Regular cardiac myocyte (primary cell): Measurements from ENCODE around the gene C6orf52. TPM values are rescaled to one million over a fixed set of nuclear protein-coding genes. Genes with fewer than 3 reads are reported as not detected.

ENCODE experiments used
- total RNA-seq: library from RNA; depleted of rRNA; stranded (reverse); fragments of >200 nt; gene quantifications from 2 replicates; pipeline ENCODE4 v1.2.3, GENCODE V29; 2014

The C6orf52 gene
- total RNA-seq: 0.56 TPM in 1 of 2 replicates, not detected in the other

DNA sequence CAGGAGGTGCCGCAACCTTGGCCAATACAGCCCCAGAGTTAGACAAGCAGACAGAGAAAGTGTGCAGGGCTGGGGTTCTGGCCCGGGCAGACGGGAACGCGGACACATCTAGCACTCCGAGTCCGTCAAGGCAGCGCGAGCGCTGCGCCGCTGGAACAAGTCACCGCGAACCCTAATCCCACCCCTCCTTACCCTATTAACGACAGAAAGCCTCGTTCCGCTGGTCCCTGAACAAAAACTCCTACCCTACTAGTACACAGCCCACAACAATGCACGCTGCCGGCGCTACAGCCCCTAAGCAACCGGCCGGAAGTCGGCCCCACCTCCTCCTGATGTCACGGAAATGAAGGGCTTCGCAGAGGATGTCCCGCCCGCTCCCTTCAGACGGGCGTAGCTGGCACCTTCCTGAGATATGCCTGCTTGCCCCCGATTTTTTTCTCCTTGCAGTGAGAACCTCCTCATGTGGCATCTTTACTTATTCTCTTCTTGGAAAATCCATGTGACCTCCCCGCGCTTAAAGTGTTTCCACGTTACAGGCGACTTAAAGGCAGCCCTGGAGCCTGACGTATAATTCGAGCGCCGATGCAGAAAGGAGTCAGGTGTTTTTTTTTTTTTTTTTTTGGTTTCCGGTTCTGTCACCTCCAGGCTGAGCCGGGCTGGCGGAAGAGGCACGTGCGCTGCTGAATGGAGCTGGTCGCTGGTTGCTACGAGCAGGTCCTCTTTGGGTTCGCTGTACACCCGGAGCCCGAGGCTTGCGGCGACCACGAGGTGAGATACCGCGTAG, at the start of gene C6orf52, which contains the start of gene PAK1IP1:
Gene C6orf52, minus strand, starts transcription at position 315 of the 784 bp plus-strand sequence. CDS start 7,066 bp downstream, outside the sequence.
Gene PAK1IP1, plus strand, starts transcription at position 671 of the 784 bp plus-strand sequence. Its CDS starts 14 bp downstream, at position 685.

DNA sequence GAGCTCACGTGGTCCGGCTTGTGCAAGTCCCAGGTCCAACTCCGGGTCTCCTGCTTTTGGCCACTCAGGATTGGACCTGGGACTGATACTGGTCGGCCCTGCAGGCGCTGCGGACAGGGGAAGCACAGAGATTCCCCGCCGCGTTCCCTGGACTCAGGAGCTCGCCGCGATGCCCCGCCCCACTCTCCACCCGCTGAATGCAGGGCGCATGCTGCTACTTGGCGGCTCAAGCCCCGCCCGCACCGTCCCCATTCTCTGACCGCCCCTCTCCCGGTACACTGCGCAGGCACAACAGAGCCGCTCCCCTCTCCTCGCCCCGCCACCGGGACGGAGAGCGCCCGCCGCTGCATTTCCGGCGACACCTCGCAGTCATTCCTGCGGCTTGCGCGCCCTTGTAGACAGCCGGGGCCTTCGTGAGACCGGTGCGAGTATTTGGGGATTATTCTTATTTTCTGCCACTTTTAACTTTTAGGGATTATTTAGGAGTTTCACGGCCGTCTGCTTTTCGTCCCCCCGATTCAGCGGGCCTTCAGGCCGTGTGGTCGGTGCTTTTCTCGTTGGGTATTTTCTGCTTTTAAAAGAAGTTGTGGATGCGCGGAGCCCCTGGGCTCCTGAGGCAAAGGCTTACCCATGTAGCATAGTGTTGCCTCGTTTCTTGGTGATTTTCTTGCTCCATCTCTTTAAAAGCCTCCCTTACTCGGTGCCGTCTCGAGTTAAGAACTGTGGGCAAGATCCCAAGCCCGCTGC, 28.6 kb upstream of the C6orf52 start, which contains the start of gene TMEM14C:
Gene TMEM14C, plus strand, starts transcription at position 251 of the 747 bp plus-strand sequence. CDS start 1,544 bp downstream, outside the sequence.

Other genes starting within 250 kb of the C6orf52 start
- gene GCNT2, start 173.3 kb downstream of the C6orf52 start, total RNA-seq: 0.19 and 1.4 TPM in 2 replicates
- gene PAK1IP1, start 356 bp upstream of the C6orf52 start, total RNA-seq: 17.5 and 28.0 TPM in 2 replicates
- 109 and 153 TPM in 2 replicates for gene TMEM14C, start 28.5 kb upstream of the C6orf52 start, total RNA-seq
- gene TMEM14B, start 53.2 kb upstream of the C6orf52 start, total RNA-seq: 82.3 and 111 TPM in 2 replicates
- not detected in 2 replicates for gene MAK, start 143.9 kb upstream of the C6orf52 start, total RNA-seq
- not detected in 2 replicates for gene GCM2, start 187.4 kb upstream of the C6orf52 start, total RNA-seq
- not detected in 2 replicates for gene SYCP2L, start 192.4 kb upstream of the C6orf52 start, total RNA-seq